Brain microvascular endothelial cell (primary cell): ENCODE results near the gene OR1I1.

ENCODE experiments used
- DNase-seq: peaks from one replicate; pipeline ENCODE4 v3.0.0-alpha.2; 2020
- H3K27ac ChIP-seq: fragments of 250-450 bp; sonication (Bioruptor Pico); 2 replicates; pipeline ENCODE4 v1.5.1; 2020; ENCODE audit warnings: mild to moderate bottlenecking, moderate library complexity
- H3K27me3 ChIP-seq: fragments of 250-450 bp; sonication (Bioruptor Pico); replicated peaks from 2 replicates; pipeline ENCODE4 v1.5.1; 2020; ENCODE audit warnings: mild to moderate bottlenecking
- H3K36me3 ChIP-seq: fragments of 250-450 bp; sonication (Bioruptor Pico); replicated peaks from 2 replicates; pipeline ENCODE4 v1.5.1; 2020; ENCODE audit warnings: mild to moderate bottlenecking
- H3K4me3 ChIP-seq: 2 replicates; pipeline ENCODE4 v1.5.1; 2011; ENCODE audit warnings: low read depth, mild to moderate bottlenecking, control low read depth, low read length, moderate library complexity
- CTCF ChIP-seq: IDR thresholded peaks from 2 replicates; pipeline ENCODE4 v1.5.1; 2011; ENCODE audit warnings: low read depth, mild to moderate bottlenecking, moderate library complexity, low read length, control low read depth, inconsistent platforms; ENCODE audit errors: missing control alignments
- in situ Hi-C: cut with HindIII; loops from 2 replicates; pipeline ENCODE4 v1.10.0; 2017; ENCODE audit warnings: low sequenced_read_pairs, low pct_ligation_motif_present

OR1I1 gene

GRCh38 chr19:15042826-15043225 is 39.2 kb upstream of the OR1I1 start:
- in situ Hi-C loops = no loop called here
- no peak for DNase-seq
- no peaks in the 10 kb centered on the region for H3K36me3 ChIP-seq
- no peak for TF ChIP-seq CTCF
- H3K4me3 ChIP-seq = no peak overlapping the region
- H3K27ac ChIP-seq = no peak overlapping the region
- H3K27me3 ChIP-seq = no peaks in the 10 kb centered on the region

GRCh38 chr19:15045506-15045905 is 36.5 kb upstream of the OR1I1 start:
- H3K4me3 ChIP-seq = no peak overlapping the region
- no peaks in the 10 kb centered on the region for H3K36me3 ChIP-seq
- no peak overlapping the region for H3K27ac ChIP-seq
- in situ Hi-C loops = no loop called here
- no peaks in the 10 kb centered on the region for H3K27me3 ChIP-seq
- TF ChIP-seq CTCF = no peak
- no peak for DNase-seq

GRCh38 chr19:15047680-15048079 is 34.3 kb upstream of the OR1I1 start:
- Histone ChIP-seq H3K4me3 (no peak overlapping the region), H3K27ac (no peak overlapping the region), H3K36me3 (no peaks in the 10 kb centered on the region), H3K27me3 (no peaks in the 10 kb centered on the region)
- no peak for DNase-seq
- in situ Hi-C loops = no loop called here
- no peak for TF ChIP-seq CTCF

- Histone ChIP-seq H3K27ac (no peak overlapping the region), H3K4me3 (no peak overlapping the region), H3K27me3 (no peaks in the 10 kb centered on the region), H3K36me3 (no peaks in the 10 kb centered on the region)
- TF ChIP-seq CTCF = no peak
- DNase-seq = no peak
- in situ Hi-C loops = no loop called here
Observed at GRCh38 chr19:15048128-15048527, 33.9 kb upstream of the OR1I1 start.

GRCh38 chr19:15048885-15049541 is 33.0 kb upstream of the OR1I1 start, which contains the start of gene CASP14:
Gene CASP14, plus strand, starts transcription at chr19:15049480. Its CDS starts 2,772 bp downstream, at chr19:15052252.
- no peak for TF ChIP-seq CTCF
- in situ Hi-C loops = no loop called here
- Histone ChIP-seq H3K36me3 (no peaks in the 10 kb centered on the region), H3K4me3 (no peak within 1 kb of the TSS), H3K27ac (no peak within 1 kb of the TSS), H3K27me3 (no peaks in the 10 kb centered on the region)
- no peak for DNase-seq

- TF ChIP-seq CTCF = no peak
- DNase-seq = no peak
- no peaks in the 10 kb centered on the region for H3K36me3 ChIP-seq
- in situ Hi-C loops = no loop called here
- no peak overlapping the region for H3K4me3 ChIP-seq
- no peaks in the 10 kb centered on the region for H3K27me3 ChIP-seq
- no peak overlapping the region for H3K27ac ChIP-seq
Observed at GRCh38 chr19:15050639-15051038, 31.4 kb upstream of the OR1I1 start.
